A549 (cell line): Measurements from ENCODE around the gene CTNNBL1. TPM values are rescaled to one million over a fixed set of nuclear protein-coding genes. Genes with fewer than 3 reads are reported as not detected.

ENCODE experiments used
- ATAC-seq, 2 experiments: fragments of 200-7000 bp in 1 of 2; fragments of >200 bp in 1 of 2; cut with Nextera tagmentation in 1 of 2; cut with Tn5 transposase in 1 of 2; 3 replicates each; pipeline versions ENCODE4 v1.8.0 to v1.9.1; 2018 to 2020; ENCODE audit warnings: mild to moderate bottlenecking in 1 of 2, moderate library complexity in 1 of 2
- CTCF ChIA-PET: fragments of 300-600 bp; sonication (Branson Sonifier 250); formaldehyde crosslinking; extraction: SDS; loops from one replicate; lab custom pipeline; 2021; ENCODE audit warnings: antibody characterized with exemption, inconsistent platforms; lab: Yijun Ruan, JAX
- POLR2A ChIA-PET: fragments of 350-600 bp; formaldehyde crosslinking; extraction: SDS; loops from one replicate; lab custom pipeline; 2021; ENCODE audit warnings: antibody characterized with exemption, inconsistent platforms; lab: Yijun Ruan, JAX
- DNase-seq, 2 experiments: peaks; one replicate each; pipeline versions ENCODE4 v3.0.0 to v3.0.0-alpha.2; 2011 to 2016; ENCODE audit warnings: low read depth in 1 of 2, low spot score in 1 of 2
- FAIRE-seq: peaks from 2 replicates; lab custom pipeline; 2011; peaks lifted over from hg19 to GRCh38; lab: Jason Lieb, UNC
- H3K27ac ChIP-seq, 2 experiments: fragments of >200 bp; sonication (Bioruptor Twin); formaldehyde crosslinking; 3 replicates each; pipeline ENCODE4 v1.5.1; 2016 to 2017
- H3K4me1 ChIP-seq: fragments of >200 bp; sonication (Bioruptor Twin); formaldehyde crosslinking; 3 replicates; pipeline ENCODE4 v1.6.1; 2016
- H3K4me2 ChIP-seq: fragments of >200 bp; sonication (Bioruptor Twin); formaldehyde crosslinking; 3 replicates; pipeline ENCODE4 v1.6.1; 2016
- H3K4me3 ChIP-seq: fragments of >200 bp; sonication (Bioruptor Twin); formaldehyde crosslinking; 3 replicates; pipeline ENCODE4 v1.5.1; 2016
- H3K9me3 ChIP-seq: fragments of >200 bp; sonication (Bioruptor Twin); formaldehyde crosslinking; 3 replicates; pipeline ENCODE4 v1.6.1; 2016
- CBX8 ChIP-seq: fragments of 200-600 bp; sonication (generic); IDR thresholded peaks from 2 replicates; pipeline ENCODE4 v1.6.1; 2016
- EHF ChIP-seq: fragments of 250-450 bp; sonication (Bioruptor Pico); IDR thresholded peaks from 2 replicates; pipeline ENCODE4 v1.5.0; 2020; ENCODE audit warnings: mild to moderate bottlenecking
- HMGXB4 ChIP-seq: fragments of 250-450 bp; sonication (Bioruptor Pico); IDR thresholded peaks from 2 replicates; pipeline ENCODE4 v1.5.0; 2021; ENCODE audit warnings: mild to moderate bottlenecking, moderate library complexity, borderline replicate concordance
- HOXA7 ChIP-seq: fragments of 250-450 bp; sonication (Bioruptor Pico); IDR thresholded peaks from 2 replicates; pipeline ENCODE4 v1.5.0; 2020; ENCODE audit warnings: mild to moderate bottlenecking, moderate library complexity
- HOXB13 ChIP-seq: fragments of 250-450 bp; sonication (Bioruptor Pico); IDR thresholded peaks from 2 replicates; pipeline ENCODE4 v1.5.0; 2020; ENCODE audit warnings: low read depth, mild to moderate bottlenecking, moderate library complexity
- JUN ChIP-seq, 2 experiments: fragments of >200 bp; sonication (Bioruptor Twin); formaldehyde crosslinking; IDR thresholded peaks; 2 replicates in 1 of 2; 3 replicates in 1 of 2; pipeline ENCODE4 v1.6.1; 2016 to 2017
- JUNB ChIP-seq: fragments of >200 bp; sonication (Bioruptor Twin); formaldehyde crosslinking; IDR thresholded peaks from 2 replicates; pipeline ENCODE4 v1.6.1; 2016
- KDM1A ChIP-seq: fragments of 200-600 bp; sonication (generic); IDR thresholded peaks from 2 replicates; pipeline ENCODE4 v1.6.1; 2016; ENCODE audit warnings: low read depth, mild to moderate bottlenecking
- MAFK ChIP-seq: fragments of 450-650 bp; IDR thresholded peaks from 2 replicates; pipeline ENCODE4 v1.6.1; 2014; ENCODE audit not compliant: partially characterized antibody
- MAX ChIP-seq: IDR thresholded peaks from 2 replicates; pipeline ENCODE4 v1.6.1; 2012
- PHF8 ChIP-seq: fragments of 200-600 bp; sonication (generic); IDR thresholded peaks from 2 replicates; pipeline ENCODE4 v1.6.1; 2016; ENCODE audit warnings: low read depth, mild to moderate bottlenecking, antibody characterized with exemption, moderate library complexity, borderline replicate concordance
- POLR2A ChIP-seq: IDR thresholded peaks from 2 replicates; pipeline ENCODE4 v1.6.1; 2012; ENCODE audit warnings: mild to moderate bottlenecking, low read length
- RAD21 ChIP-seq, 2 experiments: fragments of >200 bp in 1 of 2; sonication (Bioruptor Twin) in 1 of 2; formaldehyde crosslinking in 1 of 2; IDR thresholded peaks in 1 of 2; conservative IDR thresholded peaks in 1 of 2; 2 replicates in 1 of 2; 3 replicates in 1 of 2; pipeline ENCODE4 v1.6.1; 2012 to 2018; ENCODE audit warnings: inconsistent platforms in 1 of 2
- RARB ChIP-seq: fragments of 250-450 bp; sonication (Bioruptor Pico); IDR thresholded peaks from 2 replicates; pipeline ENCODE4 v1.8.0; 2021; ENCODE audit warnings: mild to moderate bottlenecking, moderate library complexity
- RNF2 ChIP-seq: fragments of 200-600 bp; sonication (generic); IDR thresholded peaks from 2 replicates; pipeline ENCODE4 v1.6.1; 2016; ENCODE audit warnings: low read depth, mild to moderate bottlenecking, antibody characterized with exemption, moderate library complexity, borderline replicate concordance
- SMC3 ChIP-seq: fragments of >200 bp; sonication (Bioruptor Twin); formaldehyde crosslinking; IDR thresholded peaks from 3 replicates; pipeline ENCODE4 v1.6.1; 2018; ENCODE audit warnings: inconsistent platforms
- TP53 ChIP-seq: fragments of 250-450 bp; sonication (Bioruptor Pico); IDR thresholded peaks from 2 replicates; pipeline ENCODE4 v1.5.0; 2021; ENCODE audit warnings: mild to moderate bottlenecking, moderate library complexity
- USF2 ChIP-seq: fragments of 450-650 bp; IDR thresholded peaks from 2 replicates; pipeline ENCODE4 v1.6.1; 2014; ENCODE audit warnings: antibody characterized with exemption
- ZSCAN20 ChIP-seq: fragments of 250-450 bp; sonication (Bioruptor Pico); IDR thresholded peaks from 2 replicates; pipeline ENCODE4 v1.8.0; 2022; ENCODE audit warnings: mild to moderate bottlenecking, moderate library complexity
- WGBS: methylation state at CpG from one replicate; pipeline ENCODE4 v1.1.6; 2017; ENCODE audit errors: missing lambda C conversion rate; 5-methylcytosine and 5-hydroxymethylcytosine counted together
- polyA plus RNA-seq, 4 experiments: library from polyadenylated mRNA; depleted of rRNA in 3 of 4; stranded (reverse); fragments of >200 nt; fragmentation: RNase III in 1 of 4; extraction: RNeasy Plus Mini Kit Qiagen cat#74134 plus additional on column Dnase treatment in 1 of 4; gene quantifications; 2 replicates in 3 of 4; 3 replicates in 1 of 4; pipeline ENCODE4 v1.2.3, GENCODE V29; 2011 to 2017
- TF ChIP-seq, protein P1 (sequence below): IDR thresholded peaks from 2 replicates; pipeline ENCODE4 v1.6.1; 2012; ENCODE audit warnings: low read depth, borderline replicate concordance
- TF ChIP-seq, protein P2 (sequence below): fragments of 150-350 bp; IDR thresholded peaks from 2 replicates; pipeline ENCODE4 v1.6.1; 2014; ENCODE audit warnings: low read depth, mild to moderate bottlenecking, low read length
- TF ChIP-seq, protein P3 (sequence below): fragments of >200 bp; sonication (Bioruptor Twin); formaldehyde crosslinking; IDR thresholded peaks from 3 replicates; pipeline ENCODE4 v1.5.1; 2016
- TF ChIP-seq, protein P4 (sequence below): IDR thresholded peaks from 2 replicates; pipeline ENCODE4 v1.6.1; 2012

CTNNBL1 gene
- polyA plus RNA-seq, 2 of the 4 experiments (the other 2 are of a cell fraction) = 41.0 to 59.9 TPM

DNA sequence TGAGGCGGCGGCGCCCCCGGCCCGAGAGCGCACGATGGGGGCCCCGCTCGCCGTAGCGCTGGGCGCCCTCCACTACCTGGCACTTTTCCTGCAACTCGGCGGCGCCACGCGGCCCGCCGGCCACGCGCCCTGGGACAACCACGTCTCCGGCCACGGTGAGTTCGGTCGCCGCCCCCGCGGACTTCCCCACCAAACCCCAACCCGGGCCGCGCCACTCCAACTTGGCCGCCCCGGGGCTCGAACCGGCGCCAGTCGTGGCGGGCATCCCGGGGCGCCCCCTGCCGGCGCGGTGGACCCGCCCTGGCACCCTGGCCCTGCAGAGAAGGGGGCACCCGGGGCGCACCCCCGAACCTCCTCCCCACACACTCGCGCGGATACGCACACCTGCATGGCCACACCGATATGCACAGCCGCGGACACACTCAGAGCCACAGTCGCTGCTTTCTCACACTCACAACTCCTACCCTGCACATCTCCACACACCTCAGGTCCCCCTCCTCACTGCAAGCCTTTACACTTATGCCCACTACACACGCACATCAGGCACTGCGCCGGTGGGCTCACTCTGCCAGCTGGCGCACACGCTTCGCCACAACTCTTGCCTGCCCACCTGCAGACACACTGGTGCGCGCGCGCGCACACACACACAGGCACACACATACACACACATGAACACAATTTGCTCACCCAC, 209.6 kb downstream of the CTNNBL1 start:
- ATAC-seq (peak in 1 of 2 experiments; percentile 7; a peak in 2 of 6 replicates), DNase-seq (peak; percentile 21 to 41), FAIRE-seq (no peak)
- peak overlapping the region; percentile 85 to 91 for H3K27ac ChIP-seq
- peak overlapping the region; percentile 73 for H3K4me2 ChIP-seq
- peak overlapping the region; percentile 82 for H3K4me3 ChIP-seq
- ChIA-PET CTCF (interaction anchor here (0.5 to 1.9 kb wide), 19 partner anchors 9 to 414 kb away, joined by 3 to 7 read pairs (median 4); no protein-coding TSS in a partner anchor), POLR2A (no interaction called here)
- TF ChIP-seq MAFK (no peak), ZSCAN20 (no peak), HOXB13 (no peak), CBX8 (no peak), PHF8 (no peak), KDM1A (no peak), JUNB (no peak), SMC3 (peak; percentile 47; the same call in 1 of the 3 replicates), RAD21 (conservative IDR thresholded peaks at IDR 0.05 in 1 of 2, IDR thresholded peaks at IDR 0.05 in 1 of 2) (0 out of 5 replicates have a peak, but pooled peaks of 1 of the 2 experiments have one; percentile 4), HMGXB4 (CRISPR knock-in tag) (no peak), POLR2A (no peak), JUN (IDR thresholded peaks at IDR 0.05) (no peak), MAX (no peak), TP53 (CRISPR knock-in tag) (no peak), RNF2 (no peak), USF2 (no peak), EHF (CRISPR knock-in tag) (no peak), RARB (CRISPR knock-in tag) (no peak), HOXA7 (CRISPR knock-in tag) (no peak)
- TF ChIP-seq, protein P1, sequence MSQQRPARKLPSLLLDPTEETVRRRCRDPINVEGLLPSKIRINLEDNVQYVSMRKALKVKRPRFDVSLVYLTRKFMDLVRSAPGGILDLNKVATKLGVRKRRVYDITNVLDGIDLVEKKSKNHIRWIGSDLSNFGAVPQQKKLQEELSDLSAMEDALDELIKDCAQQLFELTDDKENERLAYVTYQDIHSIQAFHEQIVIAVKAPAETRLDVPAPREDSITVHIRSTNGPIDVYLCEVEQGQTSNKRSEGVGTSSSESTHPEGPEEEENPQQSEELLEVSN = no peak
- TF ChIP-seq, protein P2, sequence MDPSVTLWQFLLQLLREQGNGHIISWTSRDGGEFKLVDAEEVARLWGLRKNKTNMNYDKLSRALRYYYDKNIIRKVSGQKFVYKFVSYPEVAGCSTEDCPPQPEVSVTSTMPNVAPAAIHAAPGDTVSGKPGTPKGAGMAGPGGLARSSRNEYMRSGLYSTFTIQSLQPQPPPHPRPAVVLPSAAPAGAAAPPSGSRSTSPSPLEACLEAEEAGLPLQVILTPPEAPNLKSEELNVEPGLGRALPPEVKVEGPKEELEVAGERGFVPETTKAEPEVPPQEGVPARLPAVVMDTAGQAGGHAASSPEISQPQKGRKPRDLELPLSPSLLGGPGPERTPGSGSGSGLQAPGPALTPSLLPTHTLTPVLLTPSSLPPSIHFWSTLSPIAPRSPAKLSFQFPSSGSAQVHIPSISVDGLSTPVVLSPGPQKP = no peak
- TF ChIP-seq, protein P3, sequence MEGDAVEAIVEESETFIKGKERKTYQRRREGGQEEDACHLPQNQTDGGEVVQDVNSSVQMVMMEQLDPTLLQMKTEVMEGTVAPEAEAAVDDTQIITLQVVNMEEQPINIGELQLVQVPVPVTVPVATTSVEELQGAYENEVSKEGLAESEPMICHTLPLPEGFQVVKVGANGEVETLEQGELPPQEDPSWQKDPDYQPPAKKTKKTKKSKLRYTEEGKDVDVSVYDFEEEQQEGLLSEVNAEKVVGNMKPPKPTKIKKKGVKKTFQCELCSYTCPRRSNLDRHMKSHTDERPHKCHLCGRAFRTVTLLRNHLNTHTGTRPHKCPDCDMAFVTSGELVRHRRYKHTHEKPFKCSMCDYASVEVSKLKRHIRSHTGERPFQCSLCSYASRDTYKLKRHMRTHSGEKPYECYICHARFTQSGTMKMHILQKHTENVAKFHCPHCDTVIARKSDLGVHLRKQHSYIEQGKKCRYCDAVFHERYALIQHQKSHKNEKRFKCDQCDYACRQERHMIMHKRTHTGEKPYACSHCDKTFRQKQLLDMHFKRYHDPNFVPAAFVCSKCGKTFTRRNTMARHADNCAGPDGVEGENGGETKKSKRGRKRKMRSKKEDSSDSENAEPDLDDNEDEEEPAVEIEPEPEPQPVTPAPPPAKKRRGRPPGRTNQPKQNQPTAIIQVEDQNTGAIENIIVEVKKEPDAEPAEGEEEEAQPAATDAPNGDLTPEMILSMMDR = peak; percentile 71
- TF ChIP-seq, protein P4, sequence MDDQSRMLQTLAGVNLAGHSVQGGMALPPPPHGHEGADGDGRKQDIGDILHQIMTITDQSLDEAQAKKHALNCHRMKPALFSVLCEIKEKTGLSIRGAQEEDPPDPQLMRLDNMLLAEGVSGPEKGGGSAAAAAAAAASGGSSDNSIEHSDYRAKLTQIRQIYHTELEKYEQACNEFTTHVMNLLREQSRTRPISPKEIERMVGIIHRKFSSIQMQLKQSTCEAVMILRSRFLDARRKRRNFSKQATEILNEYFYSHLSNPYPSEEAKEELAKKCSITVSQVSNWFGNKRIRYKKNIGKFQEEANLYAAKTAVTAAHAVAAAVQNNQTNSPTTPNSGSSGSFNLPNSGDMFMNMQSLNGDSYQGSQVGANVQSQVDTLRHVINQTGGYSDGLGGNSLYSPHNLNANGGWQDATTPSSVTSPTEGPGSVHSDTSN = no peak
- WGBS = 38% methylated on average over 39 of the region's 67 CpGs
- no peaks in the 10 kb centered on the region for H3K9me3 ChIP-seq
- H3K4me1 ChIP-seq = peaks cover 32% of the 10 kb centered on the region
